Type B pancreatic cell (in vitro differentiated cells): ENCODE data around the gene FLRT2. TPM values are rescaled to one million over a fixed set of nuclear protein-coding genes. Genes with fewer than 3 reads are reported as not detected.

ENCODE experiments used
- DNase-seq: peaks from one replicate; pipeline ENCODE4 v3.0.0; 2021; ENCODE audit warnings: mixed read lengths; ENCODE audit not compliant: unreplicated experiment; ENCODE audit errors: extremely low spot score
- H3K27ac Mint-ChIP-seq: 2 replicates; pipeline ENCODE4 v1.8.0; 2021; ENCODE audit warnings: mild to moderate bottlenecking, mixed read lengths
- H3K27me3 Mint-ChIP-seq: 2 replicates; pipeline ENCODE4 v1.8.0; 2021; ENCODE audit warnings: mixed read lengths
- H3K36me3 Mint-ChIP-seq: 2 replicates; pipeline ENCODE4 v1.8.0; 2021; ENCODE audit warnings: mixed read lengths
- H3K4me1 Mint-ChIP-seq: one replicate; pipeline ENCODE4 v1.8.0; 2021; ENCODE audit warnings: mixed read lengths; ENCODE audit not compliant: unreplicated experiment
- H3K4me3 Mint-ChIP-seq: 2 replicates; pipeline ENCODE4 v1.8.0; 2021; ENCODE audit warnings: mild to moderate bottlenecking, mixed read lengths
- H3K9me3 Mint-ChIP-seq: 2 replicates; pipeline ENCODE4 v1.8.0; 2021; ENCODE audit warnings: mixed read lengths
- total RNA-seq: library from RNA; stranded (reverse); gene quantifications from 2 replicates; pipeline ENCODE4 v1.2.1, GENCODE V29; 2021; ENCODE audit warnings: low replicate concordance
- TF ChIP-seq, protein P1 (sequence below): fragments of 200-600 bp; sonication (generic); conservative IDR thresholded peaks from 2 replicates; pipeline ENCODE4 v1.5.0; 2021; ENCODE audit warnings: antibody characterized with exemption, mild to moderate bottlenecking

Gene FLRT2
- total RNA-seq, 1 donor from 2014 or later = 127 TPM

DNA sequence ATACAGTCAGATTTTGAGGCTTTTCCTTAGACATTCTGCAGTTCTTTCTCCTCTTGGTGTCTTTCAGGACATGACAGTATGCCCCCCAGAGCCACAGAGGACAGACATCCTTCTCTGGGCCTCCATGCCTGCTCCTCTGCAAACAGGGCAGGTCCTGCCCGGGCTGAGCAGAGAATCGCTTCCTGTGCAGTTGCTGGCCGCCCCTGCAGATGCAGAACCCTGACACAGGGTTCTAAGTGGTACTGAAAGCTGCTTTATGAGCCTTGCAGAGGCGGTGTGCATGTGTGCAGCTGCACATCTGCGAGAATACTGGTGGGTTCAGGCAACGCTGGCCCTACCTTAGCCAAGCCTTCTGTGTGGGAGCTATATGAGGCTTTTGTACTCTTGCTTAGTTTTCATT is 54.5 kb downstream of the FLRT2 start:
- no peak for DNase-seq
- Mint-ChIP-seq H3K4me3 (no peak overlapping the region), H3K27ac (no peak overlapping the region), H3K36me3 (peaks cover 23% of the 10 kb centered on the region), H3K27me3 (no peaks in the 10 kb centered on the region), H3K9me3 (peaks cover 9% of the 10 kb centered on the region), H3K4me1 (peaks cover 14% of the 10 kb centered on the region)
- TF ChIP-seq, protein P1, sequence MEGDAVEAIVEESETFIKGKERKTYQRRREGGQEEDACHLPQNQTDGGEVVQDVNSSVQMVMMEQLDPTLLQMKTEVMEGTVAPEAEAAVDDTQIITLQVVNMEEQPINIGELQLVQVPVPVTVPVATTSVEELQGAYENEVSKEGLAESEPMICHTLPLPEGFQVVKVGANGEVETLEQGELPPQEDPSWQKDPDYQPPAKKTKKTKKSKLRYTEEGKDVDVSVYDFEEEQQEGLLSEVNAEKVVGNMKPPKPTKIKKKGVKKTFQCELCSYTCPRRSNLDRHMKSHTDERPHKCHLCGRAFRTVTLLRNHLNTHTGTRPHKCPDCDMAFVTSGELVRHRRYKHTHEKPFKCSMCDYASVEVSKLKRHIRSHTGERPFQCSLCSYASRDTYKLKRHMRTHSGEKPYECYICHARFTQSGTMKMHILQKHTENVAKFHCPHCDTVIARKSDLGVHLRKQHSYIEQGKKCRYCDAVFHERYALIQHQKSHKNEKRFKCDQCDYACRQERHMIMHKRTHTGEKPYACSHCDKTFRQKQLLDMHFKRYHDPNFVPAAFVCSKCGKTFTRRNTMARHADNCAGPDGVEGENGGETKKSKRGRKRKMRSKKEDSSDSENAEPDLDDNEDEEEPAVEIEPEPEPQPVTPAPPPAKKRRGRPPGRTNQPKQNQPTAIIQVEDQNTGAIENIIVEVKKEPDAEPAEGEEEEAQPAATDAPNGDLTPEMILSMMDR = no peak

DNA sequence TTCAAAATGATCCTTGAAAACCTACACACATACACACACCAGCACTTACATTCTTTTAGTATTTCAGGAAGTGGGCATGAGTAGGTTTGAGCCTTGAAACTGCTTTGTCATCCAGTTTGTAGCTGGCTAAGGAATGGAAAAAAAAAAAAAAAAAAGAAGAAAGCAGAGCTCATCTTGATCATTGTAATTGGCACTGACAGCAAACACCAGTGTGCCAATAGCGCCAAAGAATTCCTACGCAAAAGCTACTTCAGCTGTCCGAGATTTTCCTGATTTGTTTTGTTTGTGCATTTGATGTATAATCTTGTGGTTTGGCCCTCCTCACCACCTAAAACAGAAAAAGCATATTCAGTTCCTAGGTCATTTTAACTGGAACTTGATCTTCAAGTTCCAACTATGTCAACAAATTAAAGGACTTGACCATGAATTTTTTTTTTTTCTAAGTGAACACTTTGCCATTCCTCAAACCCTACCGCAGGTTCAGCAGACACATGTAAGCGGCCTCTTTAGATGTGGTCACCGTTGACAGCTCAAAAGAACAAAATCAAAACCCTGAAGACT is 57.3 kb downstream of the FLRT2 start:
- TF ChIP-seq, protein P1 = no peak

DNA sequence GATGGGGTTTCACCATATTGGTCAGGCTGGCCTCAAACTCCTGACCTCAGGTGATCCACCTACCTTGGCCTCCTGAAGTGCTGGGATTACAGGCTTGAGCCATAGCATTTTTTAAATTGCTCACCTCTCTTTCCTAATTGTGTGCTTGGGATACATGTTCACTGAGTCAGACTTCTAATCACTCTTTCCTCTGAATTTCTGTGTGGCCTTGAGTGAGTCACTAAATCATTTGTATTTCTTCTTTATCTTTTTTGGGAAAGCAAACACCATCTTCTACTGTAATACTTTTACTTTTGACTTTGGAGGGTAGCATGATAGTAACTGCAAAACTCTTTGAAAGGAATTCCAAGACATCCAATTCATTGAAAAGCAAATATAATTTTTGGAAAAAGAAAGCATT is 60.8 kb downstream of the FLRT2 start:
- no peak overlapping the region for H3K4me3 Mint-ChIP-seq
- no peak for DNase-seq
- H3K4me1 Mint-ChIP-seq = peaks cover 7% of the 10 kb centered on the region
- TF ChIP-seq, protein P1 = no peak
- H3K27ac Mint-ChIP-seq = no peak overlapping the region
- H3K27me3 Mint-ChIP-seq = no peaks in the 10 kb centered on the region
- H3K9me3 Mint-ChIP-seq = peaks cover 11% of the 10 kb centered on the region
- H3K36me3 Mint-ChIP-seq = peaks cover 36% of the 10 kb centered on the region

More for the DNA sequence above, 57.3 kb downstream of the FLRT2 start:
- Mint-ChIP-seq H3K9me3 (peaks cover 11% of the 10 kb centered on the region), H3K27ac (peak overlapping the region; percentile 9), H3K4me1 (peaks cover 14% of the 10 kb centered on the region), H3K4me3 (no peak overlapping the region), H3K27me3 (no peaks in the 10 kb centered on the region), H3K36me3 (peaks cover 27% of the 10 kb centered on the region)
- DNase-seq = no peak

DNA sequence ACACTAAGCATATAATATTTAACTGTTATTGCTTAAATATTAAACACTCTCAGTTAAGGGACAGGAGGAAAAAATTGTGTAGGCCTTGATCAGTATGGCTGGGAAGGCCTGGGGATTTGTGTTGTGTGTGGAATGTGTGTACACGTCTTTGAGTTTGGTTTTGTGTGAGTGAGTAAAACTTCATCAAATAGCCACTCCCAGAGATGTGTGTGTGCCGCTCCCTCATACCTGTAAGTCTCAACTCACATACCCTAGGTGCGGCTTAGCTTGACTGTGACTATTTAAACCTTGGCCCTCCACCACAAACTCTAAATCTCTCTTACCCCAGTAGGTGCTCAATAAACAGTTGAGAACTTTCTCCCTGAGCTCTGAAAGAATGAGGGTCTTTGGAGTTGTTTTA is 64.3 kb downstream of the FLRT2 start:
- peaks cover 39% of the 10 kb centered on the region for H3K36me3 Mint-ChIP-seq
- no peaks in the 10 kb centered on the region for H3K27me3 Mint-ChIP-seq
- H3K9me3 Mint-ChIP-seq = peaks cover 4% of the 10 kb centered on the region
- DNase-seq = no peak
- H3K4me1 Mint-ChIP-seq = no peaks in the 10 kb centered on the region
- TF ChIP-seq, protein P1 = no peak
- no peak overlapping the region for H3K4me3 Mint-ChIP-seq
- no peak overlapping the region for H3K27ac Mint-ChIP-seq

DNA sequence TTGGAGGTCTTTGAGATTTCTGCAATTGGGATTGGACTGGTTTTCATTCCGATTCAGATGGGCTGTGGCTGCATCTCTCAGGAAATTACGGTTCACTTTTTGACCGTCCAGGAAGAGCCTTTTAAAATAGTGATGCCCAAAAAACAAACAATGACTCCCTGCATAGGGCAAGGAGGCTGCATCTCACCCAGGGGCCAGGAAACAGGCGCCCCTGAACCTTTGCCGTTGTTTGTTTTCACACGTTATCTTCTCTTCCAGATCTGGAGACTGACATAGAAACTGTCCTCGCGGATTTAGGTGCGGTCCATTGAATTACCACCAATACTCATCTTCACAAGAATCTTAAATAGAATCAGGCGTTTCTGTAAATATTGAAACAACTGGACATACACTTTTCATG is 66.0 kb downstream of the FLRT2 start:
- H3K4me1 Mint-ChIP-seq = peaks cover 15% of the 10 kb centered on the region
- H3K9me3 Mint-ChIP-seq = peaks cover 3% of the 10 kb centered on the region
- H3K27ac Mint-ChIP-seq = no peak overlapping the region
- TF ChIP-seq, protein P1 = no peak
- H3K36me3 Mint-ChIP-seq = peaks cover 31% of the 10 kb centered on the region
- H3K4me3 Mint-ChIP-seq = no peak overlapping the region
- no peaks in the 10 kb centered on the region for H3K27me3 Mint-ChIP-seq
- DNase-seq = no peak

DNA sequence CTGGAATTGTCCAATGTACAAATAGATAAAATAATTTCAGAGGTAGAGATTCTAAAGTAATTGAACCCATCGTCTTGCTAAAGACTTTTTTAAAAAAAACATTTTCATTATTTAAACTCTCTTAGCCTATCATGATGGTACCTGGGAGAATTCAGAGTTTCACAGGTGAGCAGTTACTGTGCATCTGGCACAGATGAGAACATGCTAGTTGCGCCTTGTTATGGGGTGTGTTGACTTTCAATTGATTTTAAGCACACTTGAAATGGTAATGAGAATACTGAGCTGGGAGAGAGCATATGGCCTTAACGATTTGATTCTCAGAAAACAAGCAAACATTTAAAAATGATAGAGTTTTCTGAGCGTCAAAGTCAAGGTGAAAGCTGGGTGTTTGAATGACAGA is 66.6 kb downstream of the FLRT2 start:
- H3K27ac Mint-ChIP-seq = no peak overlapping the region

More for the DNA sequence above, 66.6 kb downstream of the FLRT2 start:
- Mint-ChIP-seq H3K4me1 (peaks cover 16% of the 10 kb centered on the region), H3K4me3 (no peak overlapping the region), H3K9me3 (peaks cover 4% of the 10 kb centered on the region), H3K36me3 (peaks cover 31% of the 10 kb centered on the region), H3K27me3 (no peaks in the 10 kb centered on the region)
- TF ChIP-seq, protein P1 = no peak
- no peak for DNase-seq
